Common myeloid progenitor, CD34-positive (primary cell): ENCODE measurements around the gene IGF2BP3.

Source experiments
- CTCF ChIA-PET: fragments of 350-600 bp; sonication (Branson Sonifier 250); formaldehyde crosslinking; loops from one replicate; lab custom pipeline; 2021; ENCODE audit warnings: antibody characterized with exemption; lab: Charles Lee
- POLR2A ChIA-PET: fragments of 350-600 bp; sonication (Branson Sonifier 250); formaldehyde crosslinking; loops from one replicate; lab custom pipeline; 2021; ENCODE audit warnings: antibody characterized with exemption; lab: Charles Lee
- DNase-seq, 3 donors: peaks; one replicate each; pipeline versions ENCODE4 v3.0.0 to v3.0.0-alpha.2; 2013
- H3K27ac ChIP-seq, 2 experiments: 1 replicate in 1 of 2; 2 replicates in 1 of 2; pipeline ENCODE4 v1.7.0; 2013; ENCODE audit warnings: inconsistent platforms in 2 of 2, low read length in 2 of 2, mild to moderate bottlenecking in 2 of 2, low read depth in 1 of 2, moderate library complexity in 1 of 2; ENCODE audit not compliant: severe bottlenecking in 2 of 2, insufficient read depth in 1 of 2, poor library complexity in 1 of 2
- H3K27me3 ChIP-seq, 5 experiments: replicated peaks in 2 of 5; 1 replicate in 3 of 5; 2 replicates in 2 of 5; pipeline versions ENCODE4 v1.6.1 to v1.7.0; 2013; ENCODE audit warnings: low read length in 4 of 5, mild to moderate bottlenecking in 2 of 5, moderate library complexity in 2 of 5, inconsistent platforms in 1 of 5; ENCODE audit not compliant: insufficient read depth in 5 of 5, control insufficient read depth in 4 of 5
- H3K36me3 ChIP-seq, 4 experiments: 1 replicate in 2 of 4; 2 replicates in 2 of 4; pipeline versions ENCODE4 v1.6.1 to v1.7.0; 2013; ENCODE audit warnings: low read length in 3 of 4, control low read depth in 1 of 4, mild to moderate bottlenecking in 1 of 4; ENCODE audit not compliant: control insufficient read depth in 4 of 4, insufficient read depth in 4 of 4
- H3K4me1 ChIP-seq, 4 experiments: 1 replicate in 3 of 4; 2 replicates in 1 of 4; pipeline versions ENCODE4 v1.6.1 to v1.7.1; 2013; ENCODE audit warnings: low read length in 3 of 4, mild to moderate bottlenecking in 3 of 4, control low read depth in 1 of 4, inconsistent platforms in 1 of 4, moderate library complexity in 1 of 4; ENCODE audit not compliant: control insufficient read depth in 4 of 4, insufficient read depth in 4 of 4; ENCODE audit errors: control extremely low read depth in 1 of 4
- H3K4me3 ChIP-seq, 7 experiments: 1 replicate in 4 of 7; 2 replicates in 3 of 7; pipeline versions ENCODE4 v1.5.1 to v1.7.0; 2013; ENCODE audit warnings: mild to moderate bottlenecking in 7 of 7, low read length in 6 of 7, moderate library complexity in 6 of 7, inconsistent platforms in 2 of 7, low read depth in 2 of 7, control low read depth in 1 of 7; ENCODE audit not compliant: insufficient read depth in 4 of 7, control insufficient read depth in 1 of 7; ENCODE audit errors: extremely low read depth in 1 of 7
- H3K9me3 ChIP-seq, 5 experiments: 1 replicate in 4 of 5; 2 replicates in 1 of 5; pipeline versions ENCODE4 v1.6.1 to v1.7.1; 2013; ENCODE audit warnings: low read length in 4 of 5, mild to moderate bottlenecking in 2 of 5, inconsistent platforms in 1 of 5, low read depth in 1 of 5, moderate library complexity in 1 of 5; ENCODE audit not compliant: control insufficient read depth in 4 of 5, insufficient read depth in 2 of 5; ENCODE audit errors: control extremely low read depth in 1 of 5
- WGBS: methylation state at CpG from one replicate; pipeline ENCODE4 v1.1.5; 2013; ENCODE audit not compliant: insufficient coverage; 5-methylcytosine and 5-hydroxymethylcytosine counted together

IGF2BP3 gene

DNA sequence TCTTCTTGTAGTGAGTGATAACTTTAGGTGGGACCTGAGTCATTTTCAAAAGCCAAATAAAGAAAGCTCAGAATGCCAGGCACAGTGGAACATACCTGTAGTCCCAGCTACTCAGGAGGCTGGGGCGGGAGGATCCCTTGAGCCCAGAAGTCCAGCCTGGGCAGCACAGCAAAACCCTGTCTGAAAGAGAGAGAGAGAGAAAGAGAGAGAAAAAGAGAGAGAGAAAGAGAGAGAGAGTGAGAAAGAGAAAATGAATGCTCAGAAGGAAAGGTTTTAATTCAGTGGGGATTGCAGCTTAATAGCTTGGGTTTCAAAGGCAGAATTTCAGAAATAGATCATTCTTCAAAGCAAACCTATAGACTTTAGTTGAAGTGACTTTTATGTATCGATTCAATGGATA is 198.0 kb downstream of the IGF2BP3 start:
- WGBS = 100% methylated on average over 1 of the region's 2 CpGs
- no peak for DNase-seq
- Histone ChIP-seq H3K27ac (no peak overlapping the region), H3K4me3 (no peak overlapping the region), H3K27me3 (no peaks in the 10 kb centered on the region), H3K9me3 (no peaks in the 10 kb centered on the region), H3K4me1 (peaks cover 3 to 18% (median 7%) of the 10 kb centered on the region in 4 experiments), H3K36me3 (no peaks in the 10 kb centered on the region)
- ChIA-PET CTCF (interaction anchor here (0.7 to 7.7 kb wide), 16 partner anchors 11 to 249 kb away, joined by 3 to 72 read pairs (median 4); partner anchors contain the start of gene MALSU1), POLR2A (interaction anchor here (0.6 kb wide), 1 partner anchor 160 kb away, joined by 3 read pairs; no protein-coding TSS in a partner anchor)

DNA sequence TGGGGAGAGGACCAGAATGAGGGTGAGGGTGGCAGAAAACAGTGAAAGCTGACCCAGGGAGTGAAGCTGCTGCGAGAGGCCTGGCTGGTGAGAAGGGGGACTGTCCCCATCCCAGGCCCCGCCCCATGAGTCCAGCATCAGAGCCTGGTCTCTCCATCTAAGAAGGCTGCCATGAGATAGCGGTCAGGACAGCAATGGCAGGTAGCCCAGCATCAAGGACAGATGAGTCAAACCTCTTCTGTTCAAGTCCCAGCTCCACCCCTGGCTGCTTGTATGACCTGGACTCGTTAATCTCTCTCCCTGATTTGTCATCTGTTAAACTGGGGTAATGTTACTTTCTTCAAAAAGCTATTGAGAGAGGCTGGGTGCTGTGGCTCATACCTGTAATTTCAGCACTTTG is 201.5 kb downstream of the IGF2BP3 start:
- WGBS = 97% methylated on average over 3 of the region's 4 CpGs
- H3K4me1 ChIP-seq = peaks cover 3 to 9% (median 7%) of the 10 kb centered on the region in 4 experiments
- DNase-seq = no peak
- H3K36me3 ChIP-seq = no peaks in the 10 kb centered on the region
- no peak overlapping the region for H3K4me3 ChIP-seq
- H3K9me3 ChIP-seq = no peaks in the 10 kb centered on the region
- no peak overlapping the region for H3K27ac ChIP-seq
- POLR2A ChIA-PET = no interaction called here
- CTCF ChIA-PET = interaction anchor here (1.0 to 2.5 kb wide), 7 partner anchors 8 to 279 kb away, joined by 3 to 9 read pairs (median 4); no protein-coding TSS in a partner anchor
- no peaks in the 10 kb centered on the region for H3K27me3 ChIP-seq

DNA sequence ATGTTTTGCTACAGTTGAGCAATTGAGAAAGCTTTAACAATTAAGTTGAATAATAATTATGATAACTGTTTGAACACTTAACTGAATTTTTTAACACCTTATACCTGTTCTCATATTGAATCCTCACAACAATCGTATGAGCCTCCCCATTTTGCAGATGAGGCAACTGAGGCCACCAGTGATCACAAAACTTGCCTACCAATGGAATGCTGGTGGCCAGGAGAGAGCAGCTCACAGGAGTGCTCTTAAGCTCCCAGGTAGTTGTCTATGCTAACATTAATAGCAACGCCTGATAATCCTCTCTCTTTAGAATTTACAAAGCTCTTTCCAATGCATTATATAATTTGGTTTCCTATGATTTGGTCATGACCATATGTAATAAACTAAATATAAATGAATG is 202.1 kb downstream of the IGF2BP3 start:
- peaks cover 0 to 3% (median 1%) of the 10 kb centered on the region in 4 experiments for H3K4me1 ChIP-seq
- no peaks in the 10 kb centered on the region for H3K9me3 ChIP-seq
- no peaks in the 10 kb centered on the region for H3K27me3 ChIP-seq
- H3K4me3 ChIP-seq = no peak overlapping the region
- CTCF ChIA-PET = interaction anchor here (1.0 to 2.5 kb wide), 7 partner anchors 8 to 185 kb away, joined by 3 to 9 read pairs (median 4); no protein-coding TSS in a partner anchor
- POLR2A ChIA-PET = no interaction called here
- no peak overlapping the region for H3K27ac ChIP-seq
- H3K36me3 ChIP-seq = no peaks in the 10 kb centered on the region
- 100% methylated on average over 1 of the region's 2 CpGs for WGBS
- no peak for DNase-seq

DNA sequence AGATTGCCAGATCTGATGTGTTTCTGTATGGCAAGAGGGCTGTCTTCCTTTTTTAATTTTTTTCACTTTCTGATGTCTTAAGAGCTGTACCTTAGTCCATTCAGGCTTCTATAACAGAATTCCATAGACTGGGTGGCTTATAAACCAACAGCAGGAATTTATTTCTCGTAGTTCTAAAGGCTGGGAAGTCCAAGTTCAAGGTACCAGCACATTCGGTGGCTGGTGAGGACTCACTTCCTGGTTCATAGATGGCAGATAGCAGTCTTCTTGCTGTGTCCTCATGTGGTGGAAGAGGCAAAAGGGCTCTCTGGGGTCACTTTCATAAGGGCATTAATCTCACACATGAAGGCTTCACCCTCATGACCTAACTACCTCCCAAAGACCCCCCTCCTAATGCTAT is 202.9 kb downstream of the IGF2BP3 start:
- no peak for DNase-seq
- H3K27ac ChIP-seq = no peak overlapping the region
- H3K4me1 ChIP-seq = no peaks in the 10 kb centered on the region
- ChIA-PET POLR2A (interaction anchor here (0.6 kb wide), 1 partner anchor 195 kb away, joined by 3 read pairs; no protein-coding TSS in a partner anchor), CTCF (interaction anchor here (1.0 to 2.5 kb wide), 4 partner anchors 9 to 186 kb away, joined by 3 to 9 read pairs (median 4); no protein-coding TSS in a partner anchor)
- WGBS = 100% methylated on average over 1 of the region's 2 CpGs
- H3K36me3 ChIP-seq = no peaks in the 10 kb centered on the region
- H3K27me3 ChIP-seq = no peaks in the 10 kb centered on the region
- no peak overlapping the region for H3K4me3 ChIP-seq
- H3K9me3 ChIP-seq = no peaks in the 10 kb centered on the region

DNA sequence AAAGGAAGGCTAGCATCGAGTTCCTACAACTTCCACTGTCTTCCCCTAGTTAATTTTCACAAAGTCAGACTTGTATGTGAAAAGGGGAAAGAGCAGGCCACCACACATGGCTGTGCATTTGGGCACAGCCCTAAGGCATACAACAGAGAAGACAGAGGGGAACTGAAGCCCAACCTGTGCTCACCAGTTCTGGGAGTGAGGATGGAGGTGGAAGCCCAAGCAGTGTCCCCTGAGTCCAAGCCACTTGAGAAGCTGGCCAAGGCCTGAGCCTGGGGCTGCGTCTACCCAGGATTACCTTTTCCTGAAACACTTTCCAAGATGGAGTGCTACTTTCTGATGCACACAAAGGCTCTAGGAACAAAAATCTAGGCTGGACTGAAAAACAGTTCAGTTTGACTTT is 203.4 kb downstream of the IGF2BP3 start:
- H3K36me3 ChIP-seq = no peaks in the 10 kb centered on the region
- H3K27ac ChIP-seq = no peak overlapping the region
- no peaks in the 10 kb centered on the region for H3K4me1 ChIP-seq
- 100% methylated on average over 1 of the region's 2 CpGs for WGBS
- no peaks in the 10 kb centered on the region for H3K9me3 ChIP-seq
- H3K4me3 ChIP-seq = no peak overlapping the region
- ChIA-PET CTCF (interaction anchor here (2.0 to 2.5 kb wide), 2 partner anchors 10 to 91 kb away, joined by 4 to 9 read pairs; no protein-coding TSS in a partner anchor), POLR2A (interaction anchor here (0.6 kb wide), 1 partner anchor 195 kb away, joined by 3 read pairs; no protein-coding TSS in a partner anchor)
- DNase-seq = no peak
- no peaks in the 10 kb centered on the region for H3K27me3 ChIP-seq

DNA sequence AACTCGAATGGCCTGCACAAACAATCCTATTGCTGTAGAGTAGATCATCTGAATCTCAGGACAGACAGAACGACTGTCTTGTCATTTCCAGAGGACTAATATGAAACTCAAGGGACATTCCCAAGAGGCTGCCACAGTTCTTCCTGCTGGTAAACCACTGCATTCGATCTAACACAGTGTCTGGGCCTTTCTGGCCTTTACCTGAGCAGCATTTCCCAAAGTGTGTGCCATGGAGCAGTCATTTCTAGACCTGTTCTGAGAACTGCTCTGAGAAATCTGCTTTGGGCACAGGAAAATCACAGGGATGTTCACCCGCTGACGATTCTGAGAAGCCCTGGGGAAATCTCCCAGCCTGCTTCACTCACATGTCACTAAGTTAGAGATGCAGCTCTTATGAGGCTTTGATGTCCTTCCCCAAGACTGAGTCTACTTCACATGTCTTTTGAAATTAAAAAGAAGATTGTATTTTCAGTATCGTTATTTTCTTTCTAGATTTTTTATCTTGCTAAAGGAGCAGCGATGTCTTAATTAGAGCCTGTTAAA is 205.3 kb downstream of the IGF2BP3 start:
- CTCF ChIA-PET = interaction anchor here (1.0 to 6.7 kb wide), 2 partner anchors 9 to 146 kb away, joined by 3 to 72 read pairs; no protein-coding TSS in a partner anchor

DNA sequence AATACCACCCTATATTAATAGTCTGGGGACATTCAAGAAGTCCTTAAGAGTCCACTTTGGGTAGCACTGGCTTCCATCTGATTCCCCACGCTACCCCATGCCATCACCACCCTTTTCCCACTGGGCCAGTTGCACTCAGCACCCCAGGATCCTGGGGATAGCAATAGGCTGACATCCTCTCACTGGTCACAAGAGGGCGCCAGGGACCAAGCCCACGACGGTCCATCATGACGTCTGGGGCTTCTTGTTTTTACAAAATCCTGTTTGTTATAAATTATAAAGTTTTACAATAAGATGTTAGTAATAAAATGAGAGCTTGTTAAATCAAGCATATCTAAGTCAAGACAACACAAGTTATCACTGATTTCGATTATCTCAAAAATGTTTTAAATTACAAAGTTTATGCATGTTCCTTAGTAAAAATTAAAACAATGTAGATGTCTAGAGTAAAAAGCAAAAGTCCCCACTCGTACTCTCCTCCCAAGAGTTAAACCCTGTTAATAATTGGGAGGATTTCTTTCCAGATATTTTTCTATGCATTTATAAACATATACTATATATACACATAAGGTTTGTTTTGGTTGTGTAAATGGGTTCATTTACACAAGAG is 208.3 kb downstream of the IGF2BP3 start:
- no peak overlapping the region for H3K4me3 ChIP-seq
- no peaks in the 10 kb centered on the region for H3K36me3 ChIP-seq
- no CpG with 5 or more reads among the region's 7 CpGs for WGBS
- H3K27me3 ChIP-seq = peaks cover 0 to 2% (median 0%) of the 10 kb centered on the region in 5 experiments
- no peak overlapping the region for H3K27ac ChIP-seq
- CTCF ChIA-PET = interaction anchor here (0.6 to 6.7 kb wide), 8 partner anchors 12 to 211 kb away, joined by 3 to 72 read pairs (median 4); partner anchors contain the start of gene GPNMB
- no peaks in the 10 kb centered on the region for H3K9me3 ChIP-seq
- POLR2A ChIA-PET = no interaction called here
- H3K4me1 ChIP-seq = no peaks in the 10 kb centered on the region
- peak; percentile 70 to 80 (median 79) for DNase-seq

More for the DNA sequence above, 205.3 kb downstream of the IGF2BP3 start:
- no peaks in the 10 kb centered on the region for H3K9me3 ChIP-seq
- POLR2A ChIA-PET = no interaction called here
- DNase-seq = no peak
- no peaks in the 10 kb centered on the region for H3K4me1 ChIP-seq
- no peaks in the 10 kb centered on the region for H3K27me3 ChIP-seq
- no peak overlapping the region for H3K27ac ChIP-seq
- 96% methylated on average over 5 of the region's 7 CpGs for WGBS
- H3K36me3 ChIP-seq = no peaks in the 10 kb centered on the region
- H3K4me3 ChIP-seq = no peak overlapping the region
